Caki2 (cell line): ENCODE data around the gene ANKS3. TPM values are rescaled to one million over a fixed set of nuclear protein-coding genes. Genes with fewer than 3 reads are reported as not detected.

Experiments
- DNase-seq: peaks from one replicate; pipeline ENCODE4 v3.0.0-alpha.2; 2015; ENCODE audit warnings: low read depth
- in situ Hi-C: cut with HindIII; loops from 2 replicates; pipeline ENCODE4 v1.10.0; 2016; ENCODE audit warnings: low sequenced_read_pairs, low pct_unique_long_range_greater_than_20kb, mixed read lengths
- total RNA-seq: library from RNA; depleted of rRNA; stranded (reverse); fragments of >200 nt; shearing (Covaris generic); gene quantifications from 2 replicates; pipeline ENCODE4 v1.2.3, GENCODE V29; 2014; ENCODE audit warnings: low replicate concordance

The ANKS3 gene
- total RNA-seq, 1 experiment from 2014 or later = 62.5 TPM

GRCh38 chr16:4681471-4682083 lies 52.5 kb downstream of the ANKS3 start:
- no peak for DNase-seq
- in situ Hi-C loops = no loop called here

- in situ Hi-C loops = no loop called here
- DNase-seq = no peak
These were observed 53.2 kb downstream of the ANKS3 start for GRCh38 chr16:4680673-4681470.

DNA sequence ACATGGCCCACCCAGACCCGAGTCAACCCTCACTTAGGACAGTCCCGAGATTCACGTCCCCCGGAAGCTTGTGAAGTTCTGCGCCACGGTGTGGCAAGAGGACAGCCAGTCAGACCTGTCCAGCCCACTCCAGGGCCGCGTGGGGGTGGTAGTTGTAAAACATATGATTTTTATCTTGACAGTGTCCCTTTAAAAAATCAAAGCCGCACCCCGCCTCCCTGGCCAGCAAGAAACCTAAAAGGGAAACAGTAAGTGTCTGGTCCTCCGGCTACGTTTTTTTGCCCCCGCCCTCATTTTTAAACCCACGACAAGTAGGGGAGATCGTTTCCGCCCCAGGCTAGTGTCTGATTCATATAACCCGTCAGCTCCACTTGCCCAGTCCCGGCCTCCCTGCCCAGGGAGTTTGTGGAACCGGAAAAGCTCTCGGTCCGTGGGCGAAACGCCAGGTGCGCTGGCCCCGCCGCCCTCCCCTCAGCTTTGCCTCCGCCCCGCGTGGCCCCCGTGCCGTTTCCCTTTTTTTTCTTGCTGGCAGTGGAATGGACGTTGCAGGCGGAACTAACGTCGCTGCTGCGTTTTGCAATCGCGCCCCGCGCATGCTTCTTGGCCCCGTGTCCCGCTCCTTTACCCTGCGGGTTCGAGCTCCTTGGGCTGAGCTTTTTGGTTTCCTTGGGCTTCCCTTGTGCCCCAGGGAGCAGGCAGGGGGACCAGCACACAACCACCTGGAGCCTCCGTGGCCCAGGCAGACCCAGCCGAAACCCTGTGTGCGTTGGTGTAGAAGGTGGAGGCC lies 54.0 kb downstream of the ANKS3 start:
- in situ Hi-C loops = no loop called here
- DNase-seq = no peak

GRCh38 chr16:4679156-4679849 lies 54.8 kb downstream of the ANKS3 start:
- in situ Hi-C loops = no loop called here

DNA sequence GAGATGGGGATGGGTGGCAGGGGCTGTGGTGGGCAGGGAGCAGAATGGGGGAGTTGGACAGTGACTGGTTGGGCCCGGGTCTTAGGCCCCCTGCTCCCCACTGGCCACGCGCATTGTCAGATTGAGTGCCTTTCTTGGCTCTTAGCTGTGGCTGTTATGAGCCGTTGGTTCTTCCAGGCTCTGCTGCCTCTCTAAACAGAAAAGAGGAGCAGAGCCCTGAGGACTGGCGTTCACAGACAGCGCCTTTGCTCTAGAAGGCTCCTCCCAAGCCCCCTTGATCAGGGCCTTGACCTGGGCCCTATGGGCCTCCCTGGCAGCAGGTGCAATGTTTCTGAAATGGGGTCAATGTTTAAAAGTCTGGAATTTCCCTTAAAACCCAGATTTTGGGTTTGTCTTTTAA lies 55.5 kb downstream of the ANKS3 start:
- in situ Hi-C loops = no loop called here

More at GRCh38 chr16:4679156-4679849, 54.8 kb downstream of the ANKS3 start:
- no peak for DNase-seq

DNA sequence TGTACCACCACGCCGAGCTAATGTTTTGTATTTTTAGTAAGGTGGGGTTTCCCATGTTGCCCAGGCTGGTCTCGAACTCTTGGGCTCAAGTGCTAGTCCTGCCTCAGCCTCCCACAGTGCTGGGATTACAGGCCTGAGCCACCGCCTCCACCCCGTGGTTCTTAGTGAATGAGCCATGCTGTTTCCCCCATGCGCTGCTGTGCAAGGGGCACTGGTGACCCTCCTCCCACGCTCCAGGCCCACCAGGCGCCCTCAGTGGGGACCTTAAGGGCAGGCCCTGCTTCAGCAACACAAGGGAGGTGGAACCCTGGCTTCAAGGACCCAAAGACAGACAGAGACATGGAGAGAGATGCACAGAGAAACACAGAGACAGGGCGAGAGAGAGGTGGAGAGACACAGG lies 56.1 kb downstream of the ANKS3 start:
- DNase-seq = no peak
- in situ Hi-C loops = no loop called here

More for the DNA sequence above, 55.5 kb downstream of the ANKS3 start:
- no peak for DNase-seq

GRCh38 chr16:4677390-4677789 lies 56.7 kb downstream of the ANKS3 start:
- in situ Hi-C loops = no loop called here
- no peak for DNase-seq

DNA sequence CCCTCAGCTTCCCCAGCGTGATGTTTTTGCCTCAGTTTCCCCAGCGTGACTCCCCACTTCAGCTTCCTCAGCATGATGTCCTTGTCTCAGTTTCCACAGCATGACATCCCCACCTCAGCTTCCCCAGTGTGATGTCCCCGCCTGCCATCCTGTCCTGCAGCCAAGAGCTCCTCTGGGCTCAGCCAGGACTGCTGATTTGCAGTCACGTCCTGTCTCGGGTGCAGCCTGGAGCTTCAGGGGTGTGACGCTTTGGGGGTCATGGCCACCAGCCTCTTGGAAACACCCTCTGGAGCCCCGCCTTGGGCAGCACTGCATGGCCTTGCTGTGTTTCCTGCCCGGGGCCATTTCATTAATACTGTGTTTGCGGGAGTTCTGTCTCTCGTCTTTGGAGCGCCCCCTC lies 57.2 kb downstream of the ANKS3 start:
- DNase-seq = no peak
- in situ Hi-C loops = no loop called here

- in situ Hi-C loops = no loop called here
- no peak for DNase-seq
These were observed 57.9 kb downstream of the ANKS3 start for GRCh38 chr16:4675864-4676786.

- in situ Hi-C loops = no loop called here
- no peak for DNase-seq
These were observed 59.0 kb downstream of the ANKS3 start for GRCh38 chr16:4674926-4675530.

DNA sequence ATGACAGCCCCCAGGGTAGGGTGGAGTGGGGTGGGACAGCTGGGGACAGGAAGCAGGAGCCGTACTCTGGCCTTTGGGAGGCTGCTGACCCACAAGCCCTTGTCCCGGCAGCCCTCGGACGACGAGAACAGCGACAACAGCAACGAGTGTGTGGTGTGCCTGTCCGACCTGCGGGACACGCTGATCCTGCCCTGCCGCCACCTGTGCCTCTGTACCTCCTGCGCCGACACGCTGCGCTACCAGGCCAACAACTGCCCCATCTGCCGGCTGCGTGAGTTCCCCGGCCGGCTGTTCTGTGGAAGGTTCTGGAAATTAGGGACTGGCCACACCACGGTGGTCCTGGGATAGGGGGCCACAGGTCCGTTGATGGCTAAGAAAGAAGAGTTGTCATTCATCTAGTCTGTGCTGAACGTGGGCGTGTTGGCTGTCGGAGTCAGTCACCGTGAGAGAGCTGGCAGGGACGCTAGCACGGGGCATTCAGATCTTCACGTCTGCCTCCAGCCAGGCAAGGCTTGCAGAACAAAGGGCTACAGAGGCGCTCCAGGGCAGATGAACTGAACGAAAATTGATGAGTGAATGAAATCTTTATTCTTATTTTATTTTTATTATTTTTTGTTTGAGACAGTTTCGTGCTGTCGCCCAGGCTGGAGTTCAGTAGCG lies 60.6 kb downstream of the ANKS3 start:
- in situ Hi-C loops = no loop called here
- no peak for DNase-seq

GRCh38 chr16:4668313-4668960 lies 65.6 kb downstream of the ANKS3 start:
- in situ Hi-C loops = no loop called here
- no peak for DNase-seq

DNA sequence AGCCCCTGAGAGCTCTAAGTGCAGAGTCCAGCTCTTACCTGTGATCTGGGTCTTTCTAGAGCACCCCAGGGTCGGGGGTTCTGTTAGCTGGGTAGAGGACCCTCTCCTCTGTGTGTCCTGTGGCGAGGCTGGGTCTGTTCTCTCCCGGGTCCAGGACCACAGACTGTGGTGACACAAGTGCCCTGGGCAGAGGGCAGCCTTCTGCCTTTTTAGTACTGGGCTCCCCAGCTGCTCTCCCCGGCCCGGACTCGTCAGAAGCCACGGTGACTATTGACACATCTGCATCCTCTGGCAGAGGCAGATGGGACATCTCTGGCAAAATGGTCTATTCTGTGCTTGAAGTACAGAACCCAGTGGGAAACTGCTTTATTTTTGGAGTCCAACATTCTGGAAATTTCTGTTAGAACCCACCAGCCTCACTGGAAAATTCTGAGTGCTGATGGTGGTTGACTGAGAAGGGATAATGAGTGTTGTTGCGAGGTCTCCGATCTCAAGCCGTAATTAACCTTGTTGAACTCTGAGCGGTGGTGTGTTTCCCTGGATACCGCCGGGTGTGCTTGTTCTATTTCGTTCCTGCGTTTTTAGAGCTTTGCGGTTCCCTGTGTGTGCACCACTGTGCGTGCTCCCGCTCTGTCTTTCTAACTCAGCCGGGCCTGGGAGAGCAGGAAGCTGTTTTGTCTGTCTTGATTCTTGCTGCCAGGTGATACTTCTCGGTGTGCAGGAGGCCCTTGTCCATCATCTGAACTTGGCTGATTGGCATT lies 66.7 kb downstream of the ANKS3 start:
- no peak for DNase-seq
- in situ Hi-C loops = no loop called here

DNA sequence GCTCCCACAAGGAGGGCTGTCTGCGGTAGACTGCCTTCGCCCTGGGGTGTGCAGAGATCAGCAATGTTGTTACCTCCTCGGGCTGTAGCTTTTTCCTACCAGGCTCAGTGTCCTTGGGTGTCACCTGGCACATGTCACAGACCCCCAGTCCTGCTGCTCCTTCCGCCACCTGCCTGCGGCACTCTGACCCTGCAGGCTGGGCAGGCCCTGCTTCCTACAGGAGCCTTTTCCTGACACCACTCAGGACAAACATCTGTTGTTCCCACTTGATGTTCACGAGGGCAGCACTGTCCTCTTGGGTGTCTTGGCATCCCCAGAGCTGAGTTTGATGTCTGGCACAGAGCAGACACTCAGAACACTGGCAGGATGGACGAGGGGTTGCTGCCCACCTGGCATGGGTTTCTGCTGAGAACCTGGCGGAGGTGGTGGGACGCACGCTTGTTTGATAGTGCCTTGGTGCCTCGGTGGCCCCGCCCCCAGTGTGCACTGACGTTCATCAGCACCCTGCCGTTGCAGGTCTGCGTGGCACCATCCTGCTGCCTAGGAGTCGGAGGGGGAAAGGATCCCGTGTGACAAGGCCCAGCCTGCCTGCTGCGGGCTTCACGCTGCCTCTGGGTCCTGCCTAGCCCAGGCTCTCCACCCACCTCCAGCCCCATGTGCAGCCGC lies 67.4 kb downstream of the ANKS3 start:
- in situ Hi-C loops = no loop called here
- DNase-seq = no peak
